ENCODE results near the gene TMEM139.
"Not testable (repeated sequence)": the region's sequence is repeated elsewhere in the genome, so short reads cannot be mapped to it uniquely, and the experiment has no call there.

The TMEM139 gene

DNA sequence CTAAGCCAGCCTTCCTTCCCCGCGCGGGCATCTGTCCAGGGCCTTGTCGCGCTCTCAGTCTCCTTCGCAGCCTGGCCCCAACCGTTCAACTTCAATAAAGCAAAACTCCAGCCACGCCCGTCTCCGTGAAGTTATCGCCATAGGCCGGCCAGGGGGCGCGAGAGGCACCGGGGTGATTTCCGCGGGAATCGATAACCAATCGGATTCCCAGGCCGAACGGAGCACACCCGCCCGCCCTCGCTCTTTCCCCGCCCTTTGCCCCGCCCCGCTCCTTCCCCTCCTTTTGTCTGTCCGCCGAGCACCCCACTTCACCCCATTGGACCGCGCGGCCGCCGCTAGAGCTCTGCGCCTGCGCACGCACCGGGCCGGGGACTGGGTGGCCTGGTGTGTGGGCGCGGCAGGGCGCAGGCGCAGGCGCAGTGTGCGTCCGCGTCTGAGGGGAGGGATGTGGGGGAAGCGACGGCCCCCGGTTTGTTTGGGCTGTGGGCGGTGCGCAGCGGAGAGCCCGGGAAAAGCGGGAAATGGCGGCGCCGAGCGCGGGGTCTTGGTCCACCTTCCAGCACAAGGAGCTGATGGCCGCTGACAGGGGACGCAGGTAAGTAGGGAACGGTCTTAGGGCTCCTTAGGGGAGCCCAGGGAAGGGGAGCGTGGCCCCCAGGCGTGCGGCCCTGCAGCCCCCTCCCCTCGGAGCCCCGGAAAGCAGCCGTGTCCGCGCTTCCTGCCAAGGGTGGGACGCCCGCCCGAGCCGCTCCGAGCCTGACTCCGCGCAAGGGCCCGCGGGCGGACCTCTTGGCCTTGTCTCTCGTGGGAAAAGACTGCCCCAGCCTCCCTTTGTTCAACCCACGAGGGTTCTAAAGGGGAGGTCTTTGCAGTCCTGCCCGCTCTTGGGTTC lies 3.4 kb downstream of the TMEM139 start, which contains the start of gene CASP2 (continued):
- TF ChIP-seq, protein P1, sequence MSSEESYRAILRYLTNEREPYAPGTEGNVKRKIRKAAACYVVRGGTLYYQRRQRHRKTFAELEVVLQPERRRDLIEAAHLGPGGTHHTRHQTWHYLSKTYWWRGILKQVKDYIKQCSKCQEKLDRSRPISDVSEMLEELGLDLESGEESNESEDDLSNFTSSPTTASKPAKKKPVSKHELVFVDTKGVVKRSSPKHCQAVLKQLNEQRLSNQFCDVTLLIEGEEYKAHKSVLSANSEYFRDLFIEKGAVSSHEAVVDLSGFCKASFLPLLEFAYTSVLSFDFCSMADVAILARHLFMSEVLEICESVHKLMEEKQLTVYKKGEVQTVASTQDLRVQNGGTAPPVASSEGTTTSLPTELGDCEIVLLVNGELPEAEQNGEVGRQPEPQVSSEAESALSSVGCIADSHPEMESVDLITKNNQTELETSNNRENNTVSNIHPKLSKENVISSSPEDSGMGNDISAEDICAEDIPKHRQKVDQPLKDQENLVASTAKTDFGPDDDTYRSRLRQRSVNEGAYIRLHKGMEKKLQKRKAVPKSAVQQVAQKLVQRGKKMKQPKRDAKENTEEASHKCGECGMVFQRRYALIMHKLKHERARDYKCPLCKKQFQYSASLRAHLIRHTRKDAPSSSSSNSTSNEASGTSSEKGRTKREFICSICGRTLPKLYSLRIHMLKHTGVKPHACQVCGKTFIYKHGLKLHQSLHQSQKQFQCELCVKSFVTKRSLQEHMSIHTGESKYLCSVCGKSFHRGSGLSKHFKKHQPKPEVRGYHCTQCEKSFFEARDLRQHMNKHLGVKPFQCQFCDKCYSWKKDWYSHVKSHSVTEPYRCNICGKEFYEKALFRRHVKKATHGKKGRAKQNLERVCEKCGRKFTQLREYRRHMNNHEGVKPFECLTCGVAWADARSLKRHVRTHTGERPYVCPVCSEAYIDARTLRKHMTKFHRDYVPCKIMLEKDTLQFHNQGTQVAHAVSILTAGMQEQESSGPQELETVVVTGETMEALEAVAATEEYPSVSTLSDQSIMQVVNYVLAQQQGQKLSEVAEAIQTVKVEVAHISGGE (tag by site-specific recombination; conservative IDR thresholded peaks at IDR 0.05; ENCODE audit: low read depth) = peak; percentile 49; the same call in 1 of the 2 replicates
- 0 out of 2 replicates have a peak, but pooled peaks have one; percentile 51 for TF ChIP-seq GLI4 (tag by site-specific recombination; IDR thresholded peaks at IDR 0.05)
- peak; percentile 94 for TF ChIP-seq SP2 (tag by site-specific recombination; IDR thresholded peaks at IDR 0.05)

DNA sequence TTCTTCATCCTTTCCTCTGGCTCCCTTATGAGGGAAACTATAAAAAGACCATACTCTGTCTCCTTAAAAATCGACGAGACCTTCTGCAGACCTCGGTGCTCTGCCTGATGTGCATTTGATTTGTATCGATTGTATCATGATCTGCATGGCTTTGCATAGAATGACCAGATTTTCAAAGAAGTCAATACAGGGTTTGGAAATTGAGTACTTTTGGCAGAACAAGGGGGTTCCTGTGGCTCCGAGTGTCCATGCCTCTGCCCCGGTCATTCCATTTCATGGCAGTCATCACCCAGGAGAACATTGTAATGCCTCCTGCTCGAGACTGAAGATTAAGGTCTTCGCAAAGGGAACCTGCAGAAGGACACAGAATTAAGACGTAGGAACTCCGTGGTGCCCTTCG lies 4.1 kb downstream of the TMEM139 start:
- peak overlapping the region; percentile 92 for H3K4me3 ChIP-seq (ENCODE audit: low read depth, low read length)
- ChIA-PET CTCF (no interaction called here), POLR2A (interaction anchor here (1.0 to 1.2 kb wide), 7 partner anchors 9 to 99 kb away, joined by 3 to 17 read pairs (median 4); partner anchors contain the start of genes GSTK1 and ZYX)
- TF ChIP-seq ZNF335 (tag by site-specific recombination; conservative IDR thresholded peaks at IDR 0.05) (peak; percentile 67; the same call in 1 of the 2 replicates), ZBTB17 (tag by site-specific recombination; IDR thresholded peaks at IDR 0.05) (peak; percentile 96), ZNF600 (tag by site-specific recombination; IDR thresholded peaks at IDR 0.05) (no peak)
- H3K9me3 ChIP-seq (ENCODE audit: control insufficient read depth, insufficient read depth, low read depth, low read length) = no peaks in the 10 kb centered on the region
- peaks cover 7 to 38% of the 10 kb centered on the region in 2 experiments; a peak in 2 of 3 replicates for H3K36me3 ChIP-seq (ENCODE audit: control insufficient read depth in 2 of 2, insufficient read depth in 1 of 2, low read length in 2 of 2)
- H3K4me1 ChIP-seq (ENCODE audit: control insufficient read depth, insufficient read depth, low read length) = no peaks in the 10 kb centered on the region
- H3K27ac ChIP-seq (ENCODE audit: extremely low read depth, low read depth, low read length) = peak overlapping the region; percentile 72

DNA sequence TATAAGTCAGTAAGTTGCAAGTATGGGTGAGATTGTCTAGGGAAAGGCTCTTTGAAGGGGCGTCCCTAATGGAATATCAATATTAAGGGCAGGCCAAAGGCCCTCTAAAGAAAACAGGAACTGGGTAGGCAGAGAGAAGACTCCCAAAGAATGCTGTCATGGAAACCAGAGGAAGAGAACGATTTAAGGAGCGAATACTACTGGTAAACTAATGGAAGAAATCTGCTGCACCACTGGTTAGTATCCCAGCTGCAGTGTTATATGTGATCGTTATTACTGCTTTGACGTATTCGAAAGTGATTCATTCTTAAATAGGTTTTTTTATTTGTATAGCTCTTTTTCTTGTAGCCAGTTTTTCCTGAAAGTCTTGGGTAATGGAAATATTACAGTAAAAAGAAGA lies 4.7 kb downstream of the TMEM139 start:
- H3K4me1 ChIP-seq (ENCODE audit: control insufficient read depth, insufficient read depth, low read length) = no peaks in the 10 kb centered on the region
- ChIA-PET CTCF (interaction anchor here (0.6 to 3.3 kb wide), 4 partner anchors 10 to 839 kb away, joined by 3 to 13 read pairs (median 7); no protein-coding TSS in a partner anchor), POLR2A (interaction anchor here (0.6 to 1.0 kb wide), 3 partner anchors 26 to 108 kb away, joined by 3 to 11 read pairs (median 4); partner anchors contain the start of gene GSTK1)

DNA sequence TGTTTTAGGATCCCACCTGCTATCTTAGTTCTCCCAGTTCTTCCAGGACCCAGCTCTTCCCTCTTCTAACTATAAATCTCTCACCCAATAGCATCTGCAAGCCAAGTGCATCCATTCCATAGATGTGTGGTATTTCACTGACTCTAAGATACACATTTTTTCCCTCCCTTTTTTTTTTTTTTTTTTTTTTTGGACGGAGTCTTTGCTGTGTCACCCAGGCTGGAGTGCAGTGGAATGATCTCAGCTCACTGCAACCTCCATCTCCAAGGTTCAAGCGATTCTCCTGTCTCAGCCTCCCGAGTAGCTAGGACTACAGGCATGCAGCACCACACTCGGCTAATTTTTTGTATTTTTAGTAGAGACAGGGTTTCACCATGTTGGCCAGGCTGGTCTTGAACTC lies 5.1 kb downstream of the TMEM139 start:
- POLR2A ChIA-PET = interaction anchor here (0.6 to 1.0 kb wide), 4 partner anchors 9 to 107 kb away, joined by 3 to 11 read pairs (median 7); partner anchors contain the start of gene GSTK1
- not testable (repeated sequence) for H3K27ac ChIP-seq (ENCODE audit: extremely low read depth, low read depth, low read length); H3K4me1 ChIP-seq (ENCODE audit: control insufficient read depth, insufficient read depth, low read length); H3K9me3 ChIP-seq (ENCODE audit: control insufficient read depth, insufficient read depth, low read depth, low read length)
- Histone ChIP-seq H3K36me3 (ENCODE audit: control insufficient read depth in 2 of 2, insufficient read depth in 1 of 2, low read length in 2 of 2) (peaks cover 7 to 48% of the 10 kb centered on the region in 2 experiments), H3K4me3 (ENCODE audit: low read depth, low read length) (peak overlapping the region; percentile 92)
- CTCF ChIA-PET = interaction anchor here (0.7 to 3.3 kb wide), 4 partner anchors 9 to 838 kb away, joined by 3 to 13 read pairs (median 7); no protein-coding TSS in a partner anchor
- TF ChIP-seq, protein P2, sequence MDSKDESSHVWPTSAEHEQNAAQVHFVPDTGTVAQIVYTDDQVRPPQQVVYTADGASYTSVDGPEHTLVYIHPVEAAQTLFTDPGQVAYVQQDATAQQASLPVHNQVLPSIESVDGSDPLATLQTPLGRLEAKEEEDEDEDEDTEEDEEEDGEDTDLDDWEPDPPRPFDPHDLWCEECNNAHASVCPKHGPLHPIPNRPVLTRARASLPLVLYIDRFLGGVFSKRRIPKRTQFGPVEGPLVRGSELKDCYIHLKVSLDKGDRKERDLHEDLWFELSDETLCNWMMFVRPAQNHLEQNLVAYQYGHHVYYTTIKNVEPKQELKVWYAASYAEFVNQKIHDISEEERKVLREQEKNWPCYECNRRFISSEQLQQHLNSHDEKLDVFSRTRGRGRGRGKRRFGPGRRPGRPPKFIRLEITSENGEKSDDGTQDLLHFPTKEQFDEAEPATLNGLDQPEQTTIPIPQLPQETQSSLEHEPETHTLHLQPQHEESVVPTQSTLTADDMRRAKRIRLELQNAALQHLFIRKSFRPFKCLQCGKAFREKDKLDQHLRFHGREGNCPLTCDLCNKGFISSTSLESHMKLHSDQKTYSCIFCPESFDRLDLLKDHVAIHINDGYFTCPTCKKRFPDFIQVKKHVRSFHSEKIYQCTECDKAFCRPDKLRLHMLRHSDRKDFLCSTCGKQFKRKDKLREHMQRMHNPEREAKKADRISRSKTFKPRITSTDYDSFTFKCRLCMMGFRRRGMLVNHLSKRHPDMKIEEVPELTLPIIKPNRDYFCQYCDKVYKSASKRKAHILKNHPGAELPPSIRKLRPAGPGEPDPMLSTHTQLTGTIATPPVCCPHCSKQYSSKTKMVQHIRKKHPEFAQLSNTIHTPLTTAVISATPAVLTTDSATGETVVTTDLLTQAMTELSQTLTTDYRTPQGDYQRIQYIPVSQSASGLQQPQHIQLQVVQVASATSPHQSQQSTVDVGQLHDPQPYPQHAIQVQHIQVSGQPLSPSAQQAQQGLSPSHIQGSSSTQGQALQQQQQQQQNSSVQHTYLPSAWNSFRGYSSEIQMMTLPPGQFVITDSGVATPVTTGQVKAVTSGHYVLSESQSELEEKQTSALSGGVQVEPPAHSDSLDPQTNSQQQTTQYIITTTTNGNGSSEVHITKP (tag by site-specific recombination; IDR thresholded peaks at IDR 0.05) = 0 out of 2 replicates have a peak, but pooled peaks have one; percentile 38
- TF ChIP-seq, protein P3, sequence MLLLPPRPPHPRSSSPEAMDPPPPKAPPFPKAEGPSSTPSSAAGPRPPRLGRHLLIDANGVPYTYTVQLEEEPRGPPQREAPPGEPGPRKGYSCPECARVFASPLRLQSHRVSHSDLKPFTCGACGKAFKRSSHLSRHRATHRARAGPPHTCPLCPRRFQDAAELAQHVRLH (tag by site-specific recombination; IDR thresholded peaks at IDR 0.05) = 0 out of 2 replicates have a peak, but pooled peaks have one; percentile 10
- TF ChIP-seq, protein P4, sequence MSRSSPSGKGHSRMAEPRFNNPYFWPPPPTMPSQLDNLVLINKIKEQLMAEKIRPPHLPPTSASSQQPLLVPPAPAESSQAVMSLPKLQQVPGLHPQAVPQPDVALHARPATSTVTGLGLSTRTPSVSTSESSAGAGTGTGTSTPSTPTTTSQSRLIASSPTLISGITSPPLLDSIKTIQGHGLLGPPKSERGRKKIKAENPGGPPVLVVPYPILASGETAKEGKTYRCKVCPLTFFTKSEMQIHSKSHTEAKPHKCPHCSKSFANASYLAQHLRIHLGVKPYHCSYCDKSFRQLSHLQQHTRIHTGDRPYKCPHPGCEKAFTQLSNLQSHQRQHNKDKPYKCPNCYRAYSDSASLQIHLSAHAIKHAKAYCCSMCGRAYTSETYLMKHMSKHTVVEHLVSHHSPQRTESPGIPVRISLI (tag by site-specific recombination; IDR thresholded peaks at IDR 0.05) = peak; percentile 98

More for the DNA sequence above, 4.7 kb downstream of the TMEM139 start:
- Histone ChIP-seq H3K9me3 (ENCODE audit: control insufficient read depth, insufficient read depth, low read depth, low read length) (no peaks in the 10 kb centered on the region), H3K36me3 (ENCODE audit: control insufficient read depth in 2 of 2, insufficient read depth in 1 of 2, low read length in 2 of 2) (peaks cover 7 to 44% of the 10 kb centered on the region in 2 experiments), H3K27ac (ENCODE audit: extremely low read depth, low read depth, low read length) (no peak overlapping the region), H3K4me3 (ENCODE audit: low read depth, low read length) (peak overlapping the region; percentile 92)
- TF ChIP-seq ZNF768 (tag by site-specific recombination; IDR thresholded peaks at IDR 0.05) = no peak
- TF ChIP-seq ZNF621 (tag by site-specific recombination; IDR thresholded peaks at IDR 0.05) = no peak
- no peak for TF ChIP-seq FEZF1 (tag by site-specific recombination; IDR thresholded peaks at IDR 0.05)
- no peak for TF ChIP-seq ZNF776 (tag by site-specific recombination; IDR thresholded peaks at IDR 0.05; ENCODE audit: borderline replicate concordance)
- no peak for TF ChIP-seq ZNF830 (tag by site-specific recombination; IDR thresholded peaks at IDR 0.05; ENCODE audit: low read depth)

All from HEK293 (cell line).